Psoas muscle (tissue), 8 donors: Measurements from ENCODE around the gene ZNF595. TPM values are rescaled to one million over a fixed set of nuclear protein-coding genes. Genes with fewer than 3 reads are reported as not detected.
"Not testable (repeated sequence)": the region's sequence is repeated elsewhere in the genome, so short reads cannot be mapped to it uniquely, and the experiment has no call there.

Experiments
- ATAC-seq, 4 donors: fragments of 200-7000 bp; cut with Tn5 transposase; one replicate each; pipeline ENCODE4 v1.9.1; 2020; ENCODE audit warnings: moderate library complexity in 3 of 4, mild to moderate bottlenecking in 2 of 4
- DNase-seq, 2 donors: peaks; one replicate each; pipeline ENCODE4 v3.0.0-alpha.2; 2020
- H3K27ac ChIP-seq: fragments of 200-600 bp; one replicate; pipeline ENCODE4 v1.8.0; 2022
- H3K27me3 ChIP-seq, 3 donors: fragments of 200-600 bp in 1 of 3; one replicate each; pipeline versions ENCODE4 v1.6.1 to v1.8.0; 2013 to 2022; ENCODE audit warnings: low read length in 2 of 3, mild to moderate bottlenecking in 2 of 3, moderate library complexity in 1 of 3; ENCODE audit not compliant: insufficient read depth in 3 of 3
- H3K36me3 ChIP-seq, 2 donors: fragments of 200-600 bp in 1 of 2; one replicate each; pipeline versions ENCODE4 v1.6.1 to v1.8.0; 2013 to 2022; ENCODE audit warnings: low read depth in 1 of 2, mild to moderate bottlenecking in 1 of 2, moderate library complexity in 1 of 2; ENCODE audit not compliant: insufficient read depth in 1 of 2
- H3K4me1 ChIP-seq: fragments of 200-600 bp; one replicate; pipeline ENCODE4 v1.8.0; 2022
- H3K4me3 ChIP-seq: fragments of 200-600 bp; one replicate; pipeline ENCODE4 v1.8.0; 2022; ENCODE audit warnings: mild to moderate bottlenecking
- H3K9me3 ChIP-seq: fragments of 200-600 bp; one replicate; pipeline ENCODE4 v1.8.0; 2022
- CTCF ChIP-seq: fragments of 200-600 bp; IDR thresholded peaks from one replicate; pipeline ENCODE4 v1.8.0; 2022; ENCODE audit warnings: antibody characterized with exemption
- whole genome bisulfite sequencing, 3 donors: extraction: QIAGEN DNeasy Blood & Tissue Kit; methylation state at CpG; one replicate each; pipeline versions ENCODE4 v1.1.6 to v1.1.7; 2013; 5-methylcytosine and 5-hydroxymethylcytosine counted together
- intact Hi-C, 2 donors: fragments of 100-400 bp; cut with DNase I; formaldehyde crosslinking; loops; one replicate each; pipeline versions ENCODE4 v1.11.0 to v1.14.2; 2022
- long read RNA-seq, 2 donors: library from polyadenylated mRNA; unstranded; transcript quantifications; one replicate each; pipeline ENCODE4 v2.0.0, GENCODE V29; 2021
- polyA plus RNA-seq, 3 donors: library from polyadenylated mRNA; stranded (reverse); fragments of 200-250 nt; gene quantifications; one replicate each; pipeline ENCODE4 v1.2.3, GENCODE V29; 2013
- total RNA-seq, 4 donors: library from RNA; stranded (reverse); fragmentation: NEBNext Ultra II Directional in 2 of 4; extraction: Animal tissue kit (Norgen Biotek cat#: 25700) in 2 of 4; gene quantifications; one replicate each; pipeline versions ENCODE4 v1.2.1 to v1.2.4, GENCODE V29; 2021 to 2023
- donor health status: healthy with polysubstance abuse.
- donor health status: DM: no; HTN: no; CAD: no; lungs with moderate emphysema.
- donor health status: Bipolar disorder and iron deficiency.
- donor health status: healthy.
- donor health status: DM: yes; HTN: yes; CAD: no.
- donor health status: DM: no; HTN: no; CAD: no.
- donor health status: DM: no; HTN: no; CAD: no.
- donor health status: DM: yes; HTN: yes; CAD: no.

ZNF595 gene
- 10 to 100 TPM in 1 of 4 donors, 1 to 10 TPM in 3; 7.4 to 13.0 (median 7.6) TPM for total RNA-seq
- 1 to 10 TPM; 2.1 to 4.5 (median 2.8) TPM for polyA plus RNA-seq
- long read RNA-seq, donor 1, transcript ZNF595-205 (4 exons, 2,911 nt) = major isoform, 5 of 6 reads
- long read RNA-seq, donor 1, partial matches to known transcripts = 0 of 6 reads
- long read RNA-seq, donor 1, other reads (novel, unspliced or antisense) = 1 of 6 reads
- long read RNA-seq, donor 2, transcript ZNF595-205 (4 exons, 2,911 nt) = major isoform, 5 of 12 reads
- long read RNA-seq, donor 2, partial matches to known transcripts = 0 of 12 reads
- long read RNA-seq, donor 2, other reads (novel, unspliced or antisense) = 7 of 12 reads

DNA sequence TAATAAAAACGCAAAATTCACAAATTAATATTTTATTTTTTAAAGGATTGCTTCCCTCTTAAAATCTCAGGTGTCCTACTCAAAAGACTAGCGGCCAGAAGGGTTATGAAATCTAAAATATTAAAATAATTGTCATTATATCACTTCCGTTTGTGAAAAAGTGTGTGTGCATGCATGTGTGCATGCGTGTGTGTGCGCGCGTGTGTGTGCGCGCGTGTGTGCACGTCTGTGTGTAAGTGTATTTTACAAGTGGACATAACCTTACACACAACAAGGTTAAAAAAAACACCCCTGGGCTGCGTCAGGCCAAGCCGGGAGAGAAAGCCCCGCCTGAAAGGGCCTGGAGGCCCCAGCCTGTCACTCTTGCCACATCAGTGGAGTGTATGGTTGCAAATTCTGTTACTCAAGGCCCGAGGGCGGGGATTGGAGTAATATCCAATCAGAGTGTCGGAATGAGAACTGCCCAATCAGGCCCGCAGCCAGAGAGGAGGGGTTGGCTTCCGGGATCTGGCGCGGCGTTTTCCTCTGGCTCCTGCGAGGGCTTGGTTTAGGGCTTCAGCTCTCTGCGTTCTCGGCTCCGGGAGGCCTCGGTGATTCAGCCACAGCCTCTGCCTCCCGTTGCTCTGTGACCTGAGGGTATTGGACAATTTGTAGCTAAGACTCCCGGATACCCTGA, at the start of gene ZNF595:
Gene ZNF595, plus strand, starts transcription at position 518 of the 676 bp plus-strand sequence. CDS start 168 bp downstream, outside the sequence.
- H3K4me3 ChIP-seq = peak within 1 kb of the TSS; percentile 59
- H3K36me3 ChIP-seq, intact Hi-C loops, H3K27ac ChIP-seq, H3K9me3 ChIP-seq, H3K4me1 ChIP-seq, H3K27me3 ChIP-seq: not testable (repeated sequence)
- peak; percentile 61 to 74 for DNase-seq
- peak; percentile 96 to 97 (median 97) for ATAC-seq
- 29 to 36% (median 32%) methylated on average over 16 to 23 of the region's 29 CpGs for WGBS, 3 donors

- ATAC-seq = peak in 1 of 4 donors; percentile 20
- H3K27ac ChIP-seq, intact Hi-C loops, H3K36me3 ChIP-seq, H3K4me1 ChIP-seq, DNase-seq, H3K9me3 ChIP-seq, H3K27me3 ChIP-seq, H3K4me3 ChIP-seq: not testable (repeated sequence)
- WGBS, 3 donors = 74 to 82% (median 76%) methylated on average over 33 to 70 of the region's 90 CpGs
Observed at GRCh38 chr4:9937-10870, 42.9 kb upstream of the ZNF595 start.

GRCh38 chr4:11095-11815, 41.9 kb upstream of the ZNF595 start:
- H3K27me3 ChIP-seq, H3K4me1 ChIP-seq, H3K4me3 ChIP-seq, ATAC-seq, intact Hi-C loops, H3K36me3 ChIP-seq, H3K9me3 ChIP-seq, DNase-seq, H3K27ac ChIP-seq: not testable (repeated sequence)
- WGBS, 3 donors = 33 to 79% (median 76%) methylated on average over 1 to 64 of the region's 123 CpGs

GRCh38 chr4:11816-12417, 41.2 kb upstream of the ZNF595 start:
- intact Hi-C loops, H3K4me1 ChIP-seq, H3K4me3 ChIP-seq, H3K27me3 ChIP-seq, H3K36me3 ChIP-seq, H3K27ac ChIP-seq, H3K9me3 ChIP-seq: not testable (repeated sequence)
- ATAC-seq = peak in 1 of 4 donors; percentile 20
- DNase-seq = peak in 1 of 2 donors; percentile 52
- TF ChIP-seq CTCF = peak; percentile 10
- WGBS, 3 donors = 66 to 73% (median 71%) methylated on average over 12 to 15 of the region's 21 CpGs

DNA sequence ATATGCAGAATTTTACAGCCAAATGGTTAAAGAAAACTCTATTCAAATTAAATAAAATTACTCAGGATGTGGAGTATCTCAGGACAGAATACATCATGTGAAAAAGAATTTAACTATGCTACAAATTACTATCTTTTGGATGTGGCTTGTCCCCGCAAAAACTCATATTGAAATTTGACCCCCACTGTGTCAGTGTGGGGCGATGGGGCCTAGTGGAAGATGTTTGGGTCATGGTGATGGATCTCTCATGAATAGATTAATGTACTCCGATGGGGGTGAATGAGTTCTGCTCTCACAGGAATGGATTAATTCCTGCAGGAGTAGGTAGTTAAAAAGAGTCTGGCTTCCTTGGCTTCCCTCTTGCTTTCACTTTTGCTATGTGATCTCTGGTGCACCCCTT, 35.0 kb upstream of the ZNF595 start:
- H3K27me3 ChIP-seq, intact Hi-C loops, H3K36me3 ChIP-seq, DNase-seq, H3K27ac ChIP-seq, H3K4me1 ChIP-seq, H3K9me3 ChIP-seq, ATAC-seq, H3K4me3 ChIP-seq: not testable (repeated sequence)
- WGBS, 3 donors = 43 to 45% (median 44%) methylated on average over 3 of the region's 3 CpGs

DNA sequence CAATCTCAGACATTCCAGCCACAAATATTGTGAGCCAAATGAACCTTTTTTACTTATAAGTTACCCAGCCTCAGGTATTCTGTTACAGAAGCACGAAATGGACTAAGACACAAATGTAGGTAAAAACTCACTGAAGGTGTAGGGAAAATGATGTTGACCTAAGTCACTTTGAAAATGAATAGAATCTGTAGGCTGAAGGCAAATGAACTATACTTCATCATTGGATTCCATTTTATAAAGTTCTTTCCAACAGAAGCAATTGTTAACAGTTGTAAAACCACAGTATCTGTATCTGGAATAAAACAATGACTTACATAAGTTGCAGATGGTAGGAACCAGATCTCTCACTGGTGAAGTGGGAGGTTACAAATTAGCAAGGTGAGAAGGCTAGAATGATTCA, 34.5 kb upstream of the ZNF595 start:
- H3K4me1 ChIP-seq, H3K9me3 ChIP-seq, DNase-seq, H3K27me3 ChIP-seq, intact Hi-C loops, H3K36me3 ChIP-seq, ATAC-seq, H3K27ac ChIP-seq, H3K4me3 ChIP-seq: not testable (repeated sequence)
- 39% methylated on average over 1 of the region's 1 CpG for WGBS, 3 donors

GRCh38 chr4:22882-23281, 30.2 kb upstream of the ZNF595 start:
- intact Hi-C loops, DNase-seq: not testable (repeated sequence)
- 19 to 28% (median 23%) methylated on average over 2 of the region's 2 CpGs for WGBS, 3 donors

GRCh38 chr4:24359-24758, 28.8 kb upstream of the ZNF595 start:
- intact Hi-C loops, H3K27ac ChIP-seq, H3K36me3 ChIP-seq, DNase-seq, H3K9me3 ChIP-seq, H3K27me3 ChIP-seq, H3K4me1 ChIP-seq, ATAC-seq, H3K4me3 ChIP-seq: not testable (repeated sequence)
- no CpG with 5 or more reads among the region's 1 CpG for WGBS, 3 donors

More at GRCh38 chr4:22882-23281, 30.2 kb upstream of the ZNF595 start:
- not testable (repeated sequence) for H3K27me3 ChIP-seq, H3K27ac ChIP-seq, H3K9me3 ChIP-seq, H3K4me1 ChIP-seq, H3K36me3 ChIP-seq, H3K4me3 ChIP-seq, ATAC-seq

GRCh38 chr4:27501-27900, 25.6 kb upstream of the ZNF595 start:
- intact Hi-C loops, H3K27ac ChIP-seq, ATAC-seq, H3K4me1 ChIP-seq, H3K36me3 ChIP-seq, H3K9me3 ChIP-seq, H3K4me3 ChIP-seq, DNase-seq, H3K27me3 ChIP-seq: not testable (repeated sequence)
- WGBS, 3 donors = 71 to 77% (median 72%) methylated on average over 2 to 3 of the region's 3 CpGs
